HG03175 (cell line): Measurements from ENCODE around the gene ARNT2.
"Not testable (repeated sequence)": the region's sequence is repeated elsewhere in the genome, so short reads cannot be mapped to it uniquely, and the experiment has no call there.

Source experiments
- ATAC-seq: cut with Tn5 transposase; IDR thresholded peaks from one replicate; pipeline ENCODE4 v1.9.1; 2021; ENCODE audit warnings: mild to moderate bottlenecking, moderate library complexity; ENCODE audit not compliant: unreplicated experiment

The ARNT2 gene

GRCh38 chr15:80404057-80404760 is at the start of gene ARNT2:
TSS of gene ARNT2 (plus strand) at chr15:80404382. CDS start at chr15:80404516, 134 bp downstream.
- no peak for ATAC-seq

GRCh38 chr15:80367094-80367493 is 37.1 kb upstream of the ARNT2 start:
- no peak for ATAC-seq

- ATAC-seq = no peak
Observed at GRCh38 chr15:80367661-80368060, 36.5 kb upstream of the ARNT2 start.

GRCh38 chr15:80371924-80372323 is 32.3 kb upstream of the ARNT2 start:
- ATAC-seq = no peak

GRCh38 chr15:80374441-80374840 is 29.7 kb upstream of the ARNT2 start:
- no peak for ATAC-seq

- no peak for ATAC-seq
Observed at GRCh38 chr15:80375968-80376891, 28.0 kb upstream of the ARNT2 start.

GRCh38 chr15:80379693-80380092 is 24.5 kb upstream of the ARNT2 start:
- no peak for ATAC-seq

- ATAC-seq = no peak
Observed at GRCh38 chr15:80380154-80380553, 24.0 kb upstream of the ARNT2 start.

DNA sequence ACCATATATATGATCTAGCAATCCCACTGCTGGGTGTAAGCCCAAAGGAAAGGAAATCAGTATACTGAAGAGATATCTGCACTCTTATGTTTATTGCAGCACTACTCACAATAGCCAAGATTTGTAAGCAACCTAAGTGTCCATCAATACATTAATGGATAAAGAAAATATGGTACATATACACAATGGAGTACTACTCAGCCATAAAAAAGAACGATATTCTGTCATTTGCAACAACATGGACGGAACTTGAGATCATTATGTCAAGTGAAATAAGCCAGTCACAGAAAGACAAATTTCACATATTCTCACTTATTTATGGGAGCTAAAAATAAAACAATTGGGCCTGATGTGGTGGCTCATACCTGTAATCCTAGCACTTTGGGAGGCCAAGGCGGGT is 21.9 kb upstream of the ARNT2 start:
- ATAC-seq = no peak

- no peak for ATAC-seq
Observed at GRCh38 chr15:80384432-80384831, 19.8 kb upstream of the ARNT2 start.

DNA sequence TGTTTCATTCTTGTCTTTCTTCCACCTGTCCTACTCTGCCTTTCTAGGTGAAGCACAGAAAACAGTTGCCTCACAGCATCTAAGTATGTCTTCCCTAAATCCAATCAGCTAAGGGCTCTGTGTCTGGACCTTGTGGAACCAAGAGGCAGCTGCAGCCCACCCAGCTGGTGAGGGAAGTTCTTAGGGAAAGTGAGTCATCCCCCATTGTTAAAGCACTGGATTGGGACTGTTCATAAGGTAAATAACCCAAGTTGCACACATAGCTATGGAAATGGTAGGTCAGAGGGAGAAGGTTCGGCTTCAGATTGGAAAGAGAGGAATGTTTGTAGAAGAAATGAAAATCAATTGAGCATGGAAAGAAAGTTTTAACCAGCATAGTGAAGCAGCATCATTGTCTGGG is 18.0 kb upstream of the ARNT2 start:
- ATAC-seq = no peak

DNA sequence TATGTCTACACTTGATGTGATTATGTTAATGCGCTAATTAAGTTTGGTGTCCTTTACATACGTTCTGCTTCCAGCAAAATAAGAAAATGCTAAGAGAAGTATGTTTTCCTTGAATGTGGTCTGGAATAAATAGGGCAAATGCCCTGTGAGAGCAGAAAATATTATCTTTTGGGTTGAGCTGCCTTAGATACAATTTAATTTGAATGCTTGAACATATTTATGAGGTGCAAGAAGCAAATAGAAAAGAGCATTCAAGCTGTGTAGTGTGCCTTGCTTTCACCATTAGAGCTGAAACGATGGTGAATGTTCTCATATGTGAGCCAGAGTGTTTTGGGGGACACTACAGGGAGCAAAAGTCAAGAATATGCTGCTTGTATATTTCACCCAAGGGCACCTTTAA is 15.9 kb upstream of the ARNT2 start:
- no peak for ATAC-seq

DNA sequence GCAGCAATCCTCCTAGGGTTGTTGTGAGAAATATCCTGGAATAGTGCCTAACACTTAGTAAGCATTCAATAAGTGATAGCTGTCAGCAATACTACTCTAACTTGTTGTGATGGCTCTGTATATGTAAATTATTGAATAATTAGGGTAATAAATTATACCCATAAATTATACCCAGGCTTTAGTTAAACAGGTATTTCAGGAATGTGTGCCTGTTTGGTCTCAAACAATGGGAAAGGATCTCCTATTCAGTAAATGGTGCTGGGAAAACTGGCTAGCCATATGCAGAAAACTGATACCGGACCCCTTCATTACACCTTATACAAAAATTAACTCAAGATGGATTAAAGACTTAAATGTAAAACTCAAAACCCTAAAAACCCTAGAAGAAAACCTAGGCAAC is 14.8 kb upstream of the ARNT2 start:
- no peak for ATAC-seq

GRCh38 chr15:80390942-80391341 is 13.2 kb upstream of the ARNT2 start:
- not testable (repeated sequence) for ATAC-seq

DNA sequence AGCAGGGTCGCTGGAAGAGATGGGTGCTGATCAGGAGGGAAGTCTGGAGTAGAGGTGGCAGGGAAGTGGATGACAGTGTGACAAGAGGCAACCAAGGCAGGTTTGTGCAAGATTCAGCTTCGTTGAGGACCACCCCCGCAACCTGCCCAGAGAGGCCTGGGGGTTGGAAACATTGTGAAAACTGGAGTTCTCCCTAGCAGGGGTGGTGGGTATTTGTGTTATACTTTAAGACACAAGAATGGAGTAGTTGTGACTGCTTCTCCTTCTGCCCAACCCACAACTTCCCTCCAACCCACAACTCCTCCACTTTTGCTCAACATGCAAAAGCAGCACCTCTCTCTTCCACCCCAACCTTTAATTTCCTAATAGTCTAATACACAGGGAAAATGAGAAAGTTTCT is 8.6 kb upstream of the ARNT2 start:
- no peak for ATAC-seq

GRCh38 chr15:80396096-80396495 is 8.1 kb upstream of the ARNT2 start:
- ATAC-seq = no peak

- no peak for ATAC-seq
Observed at GRCh38 chr15:80399508-80399907, 4.7 kb upstream of the ARNT2 start.

DNA sequence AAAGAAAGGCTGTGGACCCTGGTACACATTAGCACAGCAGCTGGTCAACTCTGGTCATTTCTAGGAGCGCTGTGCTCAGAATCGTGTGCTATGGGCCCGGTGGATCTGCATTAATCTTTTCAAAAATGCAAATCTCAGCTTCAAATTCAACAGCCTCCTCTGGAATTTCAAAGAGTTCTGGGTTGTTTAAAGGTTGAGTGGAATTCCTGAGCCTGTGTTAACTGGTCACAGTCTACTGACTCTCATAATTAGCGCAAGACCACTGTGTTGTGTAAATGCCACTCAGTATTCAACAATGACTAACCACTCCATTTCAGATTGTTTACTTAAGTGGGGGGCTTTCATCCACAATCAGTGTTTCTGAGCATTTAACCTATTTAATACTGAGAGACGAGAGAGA is 2.7 kb upstream of the ARNT2 start:
- no peak for ATAC-seq

DNA sequence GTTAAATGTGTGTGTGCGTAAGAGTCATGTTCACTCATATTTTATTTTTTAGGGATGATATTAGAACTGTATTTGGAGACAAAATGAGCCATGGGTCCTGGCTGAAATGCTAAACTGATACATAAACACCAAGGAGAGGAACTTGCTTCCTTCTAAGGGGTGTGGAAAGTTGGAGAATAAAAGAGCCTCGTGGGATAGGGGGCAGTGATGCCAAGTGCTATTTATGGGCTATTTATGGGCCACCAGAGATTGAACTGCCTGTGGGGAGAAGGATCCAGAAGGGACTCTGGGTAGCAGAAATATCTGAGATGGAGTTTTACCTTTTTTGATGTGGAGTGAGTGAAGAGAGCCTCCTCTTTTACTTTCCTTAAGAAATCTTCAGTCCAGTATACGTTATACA is 1.8 kb upstream of the ARNT2 start:
- ATAC-seq = no peak

GRCh38 chr15:80403712-80404056 is 498 bp upstream of the ARNT2 start:
- no peak for ATAC-seq

GRCh38 chr15:80404761-80405553 is 775 bp downstream of the ARNT2 start:
- no peak for ATAC-seq

- ATAC-seq = no peak
Observed at GRCh38 chr15:80405554-80405850, 1.3 kb downstream of the ARNT2 start.
